GM04504 (cell line): ENCODE results near the gene IMPG2.

ENCODE experiments used
- DNase-seq: peaks from one replicate; pipeline ENCODE4 v3.0.0-alpha.2; 2012; ENCODE audit warnings: low read depth

The IMPG2 gene

GRCh38 chr3:101240719-101241399 lies 79.5 kb downstream of the IMPG2 start:
- DNase-seq = no peak

- no peak for DNase-seq
Measured at GRCh38 chr3:101235048-101235447, 85.3 kb downstream of the IMPG2 start.

- DNase-seq = no peak
Measured at GRCh38 chr3:101230618-101231017, 89.8 kb downstream of the IMPG2 start.

- no peak for DNase-seq
Measured at GRCh38 chr3:101229681-101230080, 90.7 kb downstream of the IMPG2 start.

GRCh38 chr3:101228441-101228840 lies 91.9 kb downstream of the IMPG2 start:
- DNase-seq = no peak

GRCh38 chr3:101224739-101225138 lies 95.6 kb downstream of the IMPG2 start:
- no peak for DNase-seq

GRCh38 chr3:101223016-101223415 lies 97.4 kb downstream of the IMPG2 start:
- no peak for DNase-seq

- no peak for DNase-seq
Measured at GRCh38 chr3:101219842-101220560, 100.4 kb downstream of the IMPG2 start.

- DNase-seq = no peak
Measured at GRCh38 chr3:101217472-101218245, 102.7 kb downstream of the IMPG2 start.

- peak; percentile 79 for DNase-seq
Measured at GRCh38 chr3:101216710-101217465, 103.5 kb downstream of the IMPG2 start.

GRCh38 chr3:101212730-101213129 lies 107.6 kb downstream of the IMPG2 start:
- no peak for DNase-seq

- DNase-seq = no peak
Measured at GRCh38 chr3:101204246-101204645, 116.1 kb downstream of the IMPG2 start.

- peak; percentile 23 for DNase-seq
Measured at GRCh38 chr3:101203411-101203810, 117.0 kb downstream of the IMPG2 start.

GRCh38 chr3:101202640-101203039 lies 117.7 kb downstream of the IMPG2 start:
- DNase-seq = no peak

- DNase-seq = no peak
Measured at GRCh38 chr3:101200461-101200860, 119.9 kb downstream of the IMPG2 start.

GRCh38 chr3:101195951-101196713 lies 124.2 kb downstream of the IMPG2 start:
- DNase-seq = peak; percentile 42

- DNase-seq = no peak
Measured at GRCh38 chr3:101194392-101194791, 126.0 kb downstream of the IMPG2 start.

GRCh38 chr3:101193957-101194356 lies 126.4 kb downstream of the IMPG2 start:
- no peak for DNase-seq

- no peak for DNase-seq
Measured at GRCh38 chr3:101189796-101190195, 130.6 kb downstream of the IMPG2 start.

- DNase-seq = no peak
Measured at GRCh38 chr3:101189176-101189575, 131.2 kb downstream of the IMPG2 start.

- DNase-seq = no peak
Measured at GRCh38 chr3:101185341-101185740, 135.0 kb downstream of the IMPG2 start.
